Islet of Langerhans (tissue), 1 donor: ENCODE measurements around the gene CCDC197.

Source experiments
- FAIRE-seq: peaks from one replicate; lab custom pipeline; 2011; peaks lifted over from hg19 to GRCh38; lab: Jason Lieb, UNC

The CCDC197 gene

DNA sequence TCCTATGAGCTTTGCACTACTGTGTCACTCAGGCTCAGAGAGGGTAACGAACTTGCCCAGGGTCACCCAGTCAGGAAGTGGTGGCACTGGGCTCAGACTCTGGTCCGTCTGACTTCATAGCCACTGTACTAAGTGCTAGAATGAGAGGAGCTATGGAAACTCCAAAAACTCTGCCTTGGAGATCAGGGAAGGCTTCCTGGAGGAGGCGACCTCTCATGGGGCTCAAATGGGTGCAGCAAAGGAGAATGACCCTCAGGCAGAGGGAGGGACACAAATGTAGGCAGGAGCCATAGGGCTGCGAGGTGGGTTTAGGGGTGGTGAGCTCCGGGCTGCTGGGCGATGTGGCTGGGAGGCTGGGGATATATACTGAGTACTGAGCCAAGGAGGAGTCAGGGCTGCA lies 3.2 kb downstream of the CCDC197 start:
- FAIRE-seq: no peak

DNA sequence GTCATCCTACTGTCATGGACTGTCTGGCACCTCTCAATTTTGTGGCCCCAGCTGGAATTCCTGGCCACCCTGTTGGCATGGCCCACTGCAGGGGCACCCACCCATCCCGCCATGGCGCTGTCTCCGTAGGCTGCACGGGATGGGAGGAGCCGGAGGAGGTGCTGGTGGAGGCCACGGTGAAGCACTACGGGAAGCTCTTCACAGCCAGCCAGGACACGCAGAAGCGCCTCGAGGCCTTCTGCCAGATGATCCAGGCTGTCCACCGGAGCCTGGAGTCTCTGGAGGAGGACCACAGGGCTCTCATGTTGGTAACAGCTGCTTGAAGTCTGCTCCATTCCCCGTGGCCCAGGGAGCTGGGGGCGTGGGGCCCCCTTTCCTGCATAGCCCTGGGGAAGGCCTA lies 3.9 kb downstream of the CCDC197 start:
- no peak for FAIRE-seq

DNA sequence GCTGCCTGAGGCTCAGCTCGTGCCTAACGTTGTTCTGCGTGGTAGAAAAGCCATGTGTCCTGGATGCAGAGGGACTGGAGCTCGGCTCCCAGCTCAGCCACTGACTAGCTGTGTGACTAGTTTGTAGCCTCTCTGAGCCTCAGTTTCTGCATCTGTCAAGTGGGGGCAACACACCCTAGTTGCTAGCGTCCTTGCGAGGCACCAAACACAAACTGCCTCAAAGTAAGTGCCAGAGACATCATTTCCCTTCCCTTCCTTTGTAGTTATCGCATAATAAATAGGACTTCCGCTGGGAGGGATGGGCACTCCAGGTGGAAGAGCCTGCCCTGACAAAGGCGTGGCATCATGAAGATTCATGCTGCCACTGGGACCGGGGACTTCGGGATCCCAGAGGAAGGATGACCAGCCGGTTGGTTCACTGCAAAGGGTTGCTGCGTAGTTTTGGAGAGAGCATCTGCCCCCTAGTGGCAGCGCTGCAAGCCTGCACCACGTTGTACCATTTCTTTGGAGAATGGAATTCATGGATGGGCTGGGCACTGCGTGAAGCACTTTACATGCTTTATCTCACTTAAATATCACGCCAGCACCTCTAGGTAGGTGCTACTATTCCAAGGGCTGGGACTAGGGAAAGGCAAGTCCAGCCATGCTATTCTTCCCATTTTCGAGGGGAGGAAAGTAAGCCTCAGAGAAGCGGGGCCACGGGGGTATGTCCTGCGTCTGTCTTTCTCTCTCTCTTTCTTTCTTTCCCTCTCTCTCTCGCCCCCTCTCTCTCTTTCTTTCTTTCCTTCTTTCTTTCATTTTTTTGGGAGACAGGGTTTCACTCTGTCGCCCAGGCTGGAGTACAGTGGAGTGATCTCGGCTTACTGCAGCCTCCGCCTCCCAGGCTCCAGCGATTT lies 4.6 kb downstream of the CCDC197 start:
- FAIRE-seq: no peak

DNA sequence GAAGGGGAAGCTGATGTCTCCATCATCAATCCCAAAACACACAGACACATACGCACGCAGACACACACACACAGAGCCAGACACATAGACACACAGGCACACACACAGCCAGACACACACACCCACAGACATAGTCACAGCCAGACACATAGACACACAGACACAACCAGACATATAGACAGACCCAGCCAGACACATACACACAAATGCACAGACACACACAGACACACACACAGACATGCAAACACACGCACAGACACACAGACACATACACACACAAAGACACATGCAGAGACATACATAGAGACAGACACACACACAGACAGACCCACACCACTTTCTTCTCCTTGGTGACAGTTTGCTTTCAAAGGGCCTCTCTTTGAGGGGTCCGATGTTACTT lies 6.3 kb downstream of the CCDC197 start:
- FAIRE-seq: no peak

DNA sequence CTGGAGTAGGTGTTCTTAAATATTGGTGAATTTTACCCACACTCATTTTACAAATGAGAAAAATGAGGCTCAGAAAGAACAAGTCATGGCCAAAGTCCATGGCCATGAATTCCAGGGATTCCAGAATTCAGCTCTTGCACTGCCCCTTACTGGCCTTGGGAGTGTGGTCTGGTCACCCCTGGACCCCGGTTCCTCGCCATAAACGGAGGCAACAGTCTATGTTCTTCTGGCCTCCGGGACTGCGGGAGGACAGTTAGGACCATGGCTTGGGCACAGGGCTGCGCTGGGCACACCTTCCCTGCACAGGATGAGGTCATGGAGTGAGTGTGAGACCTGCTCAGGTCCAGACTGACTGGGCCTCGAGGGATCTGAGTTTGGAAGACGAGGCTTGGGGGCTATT lies 6.9 kb downstream of the CCDC197 start:
- FAIRE-seq: no peak

DNA sequence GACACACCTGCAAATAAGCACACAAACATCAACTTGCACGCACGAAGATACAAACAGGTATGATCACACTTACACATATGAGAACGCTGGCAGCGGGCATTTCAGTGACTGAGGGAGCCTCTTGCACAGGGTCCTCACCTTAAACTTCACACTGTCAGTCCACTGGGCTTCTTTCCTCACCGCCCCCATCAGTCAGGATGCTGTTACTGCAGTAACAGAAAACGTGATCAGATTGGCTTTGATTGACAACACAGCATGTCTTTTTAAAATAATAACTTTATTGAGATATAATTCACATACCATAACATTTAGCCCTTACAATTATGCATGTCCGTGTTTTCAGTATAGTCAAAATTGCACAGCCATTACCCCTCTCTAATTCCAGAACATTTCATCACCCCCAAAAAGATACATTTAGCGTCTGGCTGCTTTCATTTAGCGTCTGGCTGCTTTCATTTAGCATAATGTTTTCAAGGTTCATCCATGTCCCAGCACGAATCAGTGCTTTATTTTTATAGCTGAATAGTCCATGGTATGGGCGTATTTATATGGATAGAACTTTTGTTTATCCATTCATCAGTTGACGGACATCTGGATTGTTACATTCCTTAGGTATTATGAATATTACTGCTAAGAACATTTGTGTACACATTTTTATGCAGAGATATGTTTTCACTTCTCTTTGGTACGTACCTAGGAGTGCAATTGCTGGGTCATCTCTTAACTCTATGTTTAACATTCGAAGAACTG lies 8.4 kb downstream of the CCDC197 start:
- FAIRE-seq: no peak

DNA sequence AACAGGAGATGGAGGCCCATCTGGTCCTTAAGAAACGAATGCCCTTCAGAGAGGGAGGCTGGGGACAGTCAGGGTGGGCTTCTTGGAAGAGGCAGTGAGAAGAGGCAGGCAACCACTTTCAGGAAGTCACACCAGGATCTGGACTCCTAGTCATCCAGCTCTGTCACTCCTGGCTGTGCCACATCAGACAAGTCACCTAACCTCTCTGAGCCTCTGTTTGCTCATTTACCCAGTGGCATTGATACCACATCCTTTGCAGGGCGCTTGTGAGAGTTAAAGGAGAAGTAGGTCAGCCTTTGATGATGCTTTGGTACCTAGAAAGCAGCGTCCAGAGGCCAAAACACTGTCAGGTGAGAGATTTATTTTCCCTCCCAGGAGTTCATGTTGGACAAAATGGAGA lies 11.1 kb downstream of the CCDC197 start:
- no peak for FAIRE-seq

DNA sequence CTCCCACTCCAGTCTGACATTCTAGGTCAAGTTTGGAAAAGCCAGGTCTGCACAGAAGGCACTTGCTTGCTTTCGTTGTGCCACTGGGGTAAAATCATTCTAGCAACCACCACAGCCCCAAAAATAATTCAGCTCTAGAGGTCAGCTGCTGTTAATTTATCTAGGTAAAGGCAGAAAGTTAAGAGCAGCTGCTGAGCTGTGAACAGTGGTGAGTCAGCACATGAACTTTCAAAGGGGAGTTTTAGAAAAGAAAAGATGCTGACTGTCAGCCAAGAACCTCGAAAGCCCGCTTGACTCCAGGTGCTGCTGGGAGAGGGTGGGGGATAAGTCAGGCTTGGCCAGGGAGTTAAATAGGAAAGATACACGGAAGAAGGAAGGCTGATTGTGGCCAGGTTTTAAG lies 12.7 kb downstream of the CCDC197 start:
- no peak for FAIRE-seq

DNA sequence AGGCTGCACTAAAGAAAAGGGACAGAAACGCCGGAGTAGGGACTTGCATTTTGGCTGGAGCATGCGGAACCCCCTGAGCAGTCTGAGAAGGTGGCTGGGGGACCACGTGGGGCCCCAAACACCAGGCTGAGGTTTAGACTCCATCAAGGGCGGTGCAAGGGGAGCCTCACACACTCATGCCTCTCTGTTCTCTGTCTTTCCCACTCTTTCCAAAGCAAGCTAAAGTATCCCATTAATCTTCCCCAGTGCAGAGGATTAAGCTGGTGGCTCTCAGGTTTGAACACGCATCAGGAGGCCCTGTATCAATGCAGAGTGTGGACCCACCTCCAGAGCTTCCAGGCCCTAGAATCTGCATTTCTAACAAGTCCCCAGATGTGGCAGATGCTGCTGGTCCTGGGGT lies 13.5 kb downstream of the CCDC197 start:
- no peak for FAIRE-seq

DNA sequence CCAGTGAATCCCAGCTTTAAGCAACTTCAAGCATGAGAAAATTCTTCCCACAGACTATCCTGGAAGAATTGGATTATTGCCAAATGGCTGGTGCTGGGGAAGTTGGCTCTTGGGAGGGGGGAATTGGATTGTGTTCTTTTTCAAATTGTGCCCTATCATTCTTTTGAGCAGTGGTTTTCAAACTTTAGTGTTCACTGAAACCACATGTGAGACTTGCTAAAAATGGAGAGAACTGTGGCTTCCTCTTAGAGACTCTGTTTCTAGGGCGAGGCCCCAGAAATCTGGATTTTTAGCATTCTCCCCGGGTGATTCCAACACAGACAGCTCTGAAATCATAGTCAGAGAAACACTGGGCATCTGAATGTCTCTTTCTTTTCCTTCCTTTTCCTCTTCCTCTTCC lies 14.7 kb downstream of the CCDC197 start:
- FAIRE-seq: no peak

DNA sequence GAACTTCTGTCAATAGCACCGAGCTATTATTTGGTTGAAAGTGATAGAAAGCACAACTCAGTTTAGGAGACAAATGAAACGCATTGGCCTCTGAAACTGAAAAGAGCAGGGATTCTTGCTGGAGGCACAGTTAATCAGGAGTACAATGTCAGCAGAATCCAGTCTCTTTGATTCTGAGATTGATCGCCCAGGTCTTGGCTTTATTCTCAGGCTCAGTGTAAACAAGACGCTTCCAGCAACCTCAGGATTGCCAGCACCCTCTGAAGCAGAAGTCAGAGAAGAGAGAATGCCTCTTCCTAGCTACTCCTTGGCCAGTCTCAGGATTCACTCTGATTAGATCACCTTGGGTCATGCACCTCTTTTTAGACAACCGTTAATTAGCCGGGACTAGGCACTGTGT lies 17.3 kb downstream of the CCDC197 start:
- no peak for FAIRE-seq

DNA sequence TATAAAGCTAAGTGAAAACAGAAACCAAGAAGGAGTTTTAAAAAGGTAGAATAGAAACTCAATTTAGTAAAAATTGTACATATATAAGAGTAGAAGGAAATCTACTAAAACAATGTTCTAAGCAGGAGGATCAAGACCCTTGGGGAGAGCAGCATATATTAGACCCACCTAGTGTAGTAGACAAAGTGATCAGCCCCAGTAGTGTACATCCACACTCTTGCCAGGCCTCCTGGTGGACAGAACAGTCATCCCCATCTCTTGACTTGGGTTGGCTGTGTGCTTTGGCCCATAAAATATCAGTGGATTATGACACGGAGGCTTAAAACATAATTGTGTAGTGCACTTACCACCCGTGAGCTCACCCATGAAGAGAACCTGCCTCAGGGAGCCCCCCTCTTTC lies 18.1 kb downstream of the CCDC197 start:
- FAIRE-seq: no peak

DNA sequence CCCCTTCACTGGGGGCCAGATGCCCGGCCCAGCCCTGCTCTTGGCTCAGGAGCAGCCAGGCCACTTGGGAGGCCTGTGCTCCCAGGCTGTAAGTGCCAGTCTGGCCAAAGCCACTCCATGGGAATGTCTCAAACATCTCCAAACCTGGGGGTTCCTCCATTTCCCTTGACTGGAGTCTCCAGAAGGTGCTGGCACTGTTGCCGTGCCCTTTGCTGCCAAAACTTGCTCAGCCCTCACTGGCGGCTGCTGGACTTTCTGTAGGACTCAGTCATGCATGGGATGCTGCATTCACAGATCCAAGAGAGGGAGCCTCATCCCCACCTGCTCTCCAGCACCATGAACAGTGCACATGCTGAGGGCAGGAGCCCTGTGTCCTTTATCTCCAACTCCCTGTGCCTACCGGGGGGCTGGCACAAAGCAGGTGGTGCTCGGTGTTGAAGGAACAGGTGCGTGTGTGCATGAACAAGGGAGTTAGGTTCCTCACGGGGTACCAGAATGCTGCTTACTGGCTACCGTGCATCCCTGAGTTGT lies 19.4 kb downstream of the CCDC197 start:
- no peak for FAIRE-seq

DNA sequence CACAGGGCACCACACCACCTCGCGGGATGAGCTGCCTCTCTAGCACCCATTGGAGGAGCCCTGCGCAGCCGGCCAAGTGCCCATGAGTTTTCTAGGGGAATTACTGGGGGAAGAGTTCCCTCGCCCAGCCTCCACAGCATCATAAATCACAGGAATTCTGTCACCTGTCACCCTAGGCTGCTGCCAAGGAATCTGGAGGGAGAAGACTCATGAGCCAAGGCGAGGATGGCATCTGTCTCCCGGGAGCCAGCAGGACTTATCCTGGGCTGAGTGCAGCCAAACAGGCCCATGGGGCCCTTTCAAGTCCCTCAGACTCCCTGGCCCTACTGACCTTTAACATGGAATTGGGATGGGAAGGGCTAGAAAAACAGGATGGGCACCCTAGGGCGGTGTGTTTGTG lies 21.2 kb downstream of the CCDC197 start:
- no peak for FAIRE-seq

DNA sequence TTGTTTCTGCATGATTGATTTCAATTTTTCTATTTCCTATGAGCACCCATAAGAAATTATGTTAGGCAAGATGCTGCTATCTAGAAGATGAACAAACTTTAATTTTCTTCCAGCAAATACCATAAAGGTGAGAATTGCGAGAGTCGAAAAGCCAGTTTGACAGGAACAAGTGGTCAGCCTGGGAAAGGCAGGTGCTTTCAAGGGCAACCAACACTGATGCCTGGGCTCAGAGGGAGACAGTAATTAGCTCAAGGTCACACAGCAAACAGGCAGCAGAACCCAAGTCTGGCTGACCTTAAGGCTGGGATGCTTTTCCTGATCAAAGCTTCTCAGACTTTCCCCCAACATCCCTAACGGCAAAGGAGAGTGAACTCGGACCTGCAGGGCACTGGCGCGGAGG lies 22.2 kb downstream of the CCDC197 start:
- FAIRE-seq: no peak

DNA sequence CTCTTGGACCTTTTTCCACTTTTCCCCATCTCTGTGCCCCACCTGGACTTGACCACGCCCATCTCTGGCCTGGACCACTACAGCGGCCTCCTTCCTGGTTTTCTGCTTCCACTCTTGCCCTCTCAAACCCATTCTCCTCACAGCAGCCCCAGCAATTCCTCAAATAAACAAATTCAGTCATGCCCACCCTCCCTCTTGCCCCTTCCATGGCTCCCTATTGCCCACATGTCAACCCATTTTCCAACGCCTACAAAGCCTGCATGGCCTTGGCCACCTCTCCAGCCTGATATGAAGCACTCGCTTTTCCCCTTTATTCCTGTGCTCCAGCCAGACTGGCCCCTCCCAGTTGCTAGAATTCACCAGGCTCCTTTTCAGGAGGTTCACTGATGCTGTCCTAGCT lies 23.2 kb downstream of the CCDC197 start:
- no peak for FAIRE-seq

DNA sequence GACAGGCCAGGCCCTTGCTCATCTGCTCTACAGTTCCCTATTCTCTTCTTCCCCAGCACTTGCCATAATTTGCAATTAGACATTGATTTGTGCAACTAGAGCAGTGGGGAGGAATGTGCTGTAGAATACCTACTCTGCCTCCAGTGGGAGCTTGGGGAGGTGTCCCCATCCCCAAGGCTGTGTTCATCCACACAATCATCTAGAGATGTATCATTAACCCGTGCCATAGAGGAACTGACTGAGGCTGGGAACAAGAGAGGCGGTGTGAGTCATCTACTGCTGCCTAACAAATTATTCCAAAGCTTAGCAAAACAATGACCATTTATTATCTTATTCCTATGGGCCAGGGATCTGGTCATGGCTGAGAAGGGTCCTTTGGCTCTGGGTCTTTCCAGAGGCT lies 23.9 kb downstream of the CCDC197 start:
- FAIRE-seq: no peak

DNA sequence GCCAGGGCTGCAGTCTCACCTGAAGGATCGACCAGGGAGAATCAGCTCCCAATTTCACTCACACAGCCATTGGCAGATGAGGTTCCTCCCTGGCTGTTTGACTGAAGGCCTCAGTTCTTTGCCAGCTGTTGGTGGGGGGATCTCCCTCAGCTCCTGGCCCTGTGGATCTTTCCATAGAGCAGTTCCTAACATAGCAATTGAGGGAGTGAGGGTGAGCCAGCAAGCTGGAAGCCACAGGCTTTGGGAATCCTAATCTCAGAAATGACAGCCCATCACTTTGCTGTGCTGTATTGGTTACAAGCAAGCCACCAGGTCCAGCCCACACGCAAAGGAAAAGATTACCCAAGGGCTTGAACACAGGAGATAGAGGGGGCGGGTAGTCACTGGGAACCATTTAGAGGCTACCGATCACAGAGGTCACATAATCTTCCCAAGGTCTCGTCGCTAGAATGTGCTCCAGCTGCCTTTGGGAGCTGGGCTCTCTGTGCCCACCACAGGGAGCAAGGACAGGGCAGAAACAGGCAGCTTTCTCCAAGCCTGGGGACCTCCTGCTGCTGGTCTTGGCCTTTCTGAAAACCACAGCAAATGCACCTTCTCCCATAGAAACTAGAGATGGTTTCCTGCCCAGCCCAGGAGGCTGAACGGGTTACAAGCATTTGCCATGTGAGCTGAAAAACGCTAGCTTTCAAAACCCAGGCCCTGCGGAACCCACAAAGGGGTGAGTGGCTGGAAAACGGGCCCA lies 24.5 kb downstream of the CCDC197 start:
- no peak for FAIRE-seq

DNA sequence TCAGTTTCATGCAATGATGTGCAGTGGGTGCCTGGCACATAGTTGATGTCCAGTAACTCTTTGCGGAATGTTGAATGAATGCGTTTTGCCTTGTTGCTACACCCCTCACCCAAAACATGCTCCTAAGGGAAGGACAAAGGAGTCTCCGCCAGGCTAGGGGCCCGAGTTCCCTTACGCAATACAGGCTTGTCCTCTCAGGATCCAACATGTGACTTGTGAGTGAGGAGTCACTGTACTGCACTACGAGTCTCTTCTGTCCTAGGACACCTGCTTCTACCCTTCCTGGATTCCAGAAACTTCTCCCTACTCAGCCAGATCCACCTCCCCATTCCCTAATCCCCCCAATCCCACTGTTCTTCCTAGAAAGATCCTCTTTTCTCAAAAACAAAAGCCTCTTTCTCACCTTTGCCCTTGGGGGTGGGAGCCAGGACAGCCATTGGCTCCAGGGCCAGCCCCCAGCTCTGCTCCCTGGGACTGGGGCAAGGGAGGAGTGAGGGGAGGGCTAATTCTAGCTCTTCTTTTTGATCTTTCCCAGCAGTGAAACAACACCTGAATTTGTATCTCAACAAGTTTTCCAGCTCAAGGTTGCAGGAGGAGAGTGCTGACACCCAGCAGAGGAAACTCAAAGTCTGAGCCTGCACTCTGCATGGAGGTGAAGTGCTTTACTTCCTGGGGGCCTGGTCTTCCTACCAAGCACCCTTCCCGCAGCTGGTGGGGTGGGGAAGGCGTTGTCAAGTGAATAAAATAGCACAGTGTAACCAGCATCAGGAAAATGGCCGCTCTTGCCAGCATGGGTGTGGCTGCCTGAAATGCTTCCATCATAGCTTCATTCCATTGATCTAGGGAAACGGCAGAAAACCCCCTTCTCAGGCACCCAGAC lies 25.7 kb downstream of the CCDC197 start:
- no peak for FAIRE-seq

DNA sequence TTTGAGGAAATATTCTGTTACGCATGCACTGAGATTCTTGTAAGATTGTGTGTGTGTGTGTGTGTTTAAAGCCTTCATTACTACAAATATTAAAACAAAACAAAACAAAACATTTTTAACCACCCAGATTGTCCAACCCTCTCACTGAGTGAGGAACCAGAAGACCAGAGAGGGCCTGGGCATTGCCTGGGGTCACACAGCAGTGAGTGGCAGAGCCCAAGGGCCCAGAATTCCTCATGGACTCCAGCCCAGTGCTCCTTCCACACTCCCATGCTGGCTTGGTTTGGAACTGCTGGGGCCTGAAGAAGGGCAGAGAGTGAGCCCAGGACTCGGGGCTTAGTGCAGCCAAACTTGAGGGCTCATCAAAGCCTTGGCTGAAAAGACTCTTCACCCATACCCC lies 27.4 kb downstream of the CCDC197 start:
- no peak for FAIRE-seq

DNA sequence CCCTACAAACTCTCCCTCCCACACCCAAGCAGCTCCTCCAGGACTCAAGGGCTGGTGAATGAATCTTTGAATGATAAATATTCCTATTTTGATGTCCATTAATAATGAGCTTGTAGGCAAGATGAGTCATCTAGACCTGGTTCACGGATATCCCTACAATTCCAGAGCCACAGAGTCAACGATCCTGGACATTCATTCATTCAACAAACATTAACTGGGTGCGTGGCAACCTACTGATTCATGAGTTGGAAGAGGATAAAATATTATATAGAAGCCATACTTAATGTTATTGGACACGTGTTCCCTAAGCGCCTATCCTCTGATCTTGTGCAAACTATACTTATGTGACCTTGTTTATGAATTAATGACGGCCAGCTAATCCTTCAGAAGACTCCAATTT lies 28.6 kb downstream of the CCDC197 start:
- no peak for FAIRE-seq
